H1 (cell line): Measurements from ENCODE around the gene ARHGEF40. TPM values are rescaled to one million over a fixed set of nuclear protein-coding genes. Genes with fewer than 3 reads are reported as not detected.

Experiments
- CTCF ChIA-PET: fragments of 300-600 bp; sonication (Branson Sonifier 250); formaldehyde crosslinking; loops from one replicate; lab custom pipeline; 2021; ENCODE audit not compliant: partially characterized antibody; lab: Charles Lee
- POLR2A ChIA-PET: fragments of 300-600 bp; sonication (Branson Sonifier 250); formaldehyde crosslinking; loops from one replicate; lab custom pipeline; 2021; ENCODE audit warnings: inconsistent platforms; ENCODE audit not compliant: partially characterized antibody; lab: Charles Lee
- DNase-seq, 2 experiments: peaks; one replicate each; pipeline versions ENCODE4 v3.0.0 to v3.0.0-alpha.2; 2010 to 2022; ENCODE audit warnings: low spot score in 2 of 2, low read depth in 1 of 2, mixed read lengths in 1 of 2
- FAIRE-seq: peaks from 2 replicates; lab custom pipeline; 2011; peaks lifted over from hg19 to GRCh38; lab: Jason Lieb, UNC
- H2AFZ ChIP-seq: 2 replicates; pipeline ENCODE4 v1.8.1; 2012; ENCODE audit warnings: low read length, inconsistent platforms
- H2AK5ac ChIP-seq: 2 replicates; pipeline ENCODE4 v1.6.1; 2013; ENCODE audit warnings: low read depth, low read length
- H2BK120ac ChIP-seq: replicated peaks from 2 replicates; pipeline ENCODE3; 2013; ENCODE audit warnings: low read depth, low read length, inconsistent platforms
- H2BK12ac ChIP-seq: 2 replicates; pipeline ENCODE4 v1.6.1; 2013; ENCODE audit warnings: low read depth, low read length
- H2BK15ac ChIP-seq: 2 replicates; pipeline ENCODE4 v1.6.1; 2013; ENCODE audit warnings: low read length
- H2BK20ac ChIP-seq: 2 replicates; pipeline ENCODE4 v1.6.1; 2013; ENCODE audit warnings: low read length
- H2BK5ac ChIP-seq: 2 replicates; pipeline ENCODE4 v1.6.1; 2013; ENCODE audit warnings: low read depth, low read length
- H3K14ac ChIP-seq: 2 replicates; pipeline ENCODE4 v1.6.1; 2013; ENCODE audit warnings: inconsistent platforms; ENCODE audit not compliant: insufficient read length
- H3K18ac ChIP-seq: 2 replicates; pipeline ENCODE4 v1.6.1; 2013; ENCODE audit warnings: low read length; ENCODE audit errors: extremely low read depth
- H3K23ac ChIP-seq: 2 replicates; pipeline ENCODE4 v1.6.1; 2013; ENCODE audit warnings: inconsistent platforms; ENCODE audit not compliant: insufficient read length
- H3K23me2 ChIP-seq: 2 replicates; pipeline ENCODE4 v1.6.1; 2013; ENCODE audit warnings: low read depth, low read length
- H3K27ac ChIP-seq: 2 replicates; pipeline ENCODE4 v1.6.1; 2011; ENCODE audit warnings: low read depth, low read length, inconsistent platforms
- H3K27me3 ChIP-seq, 4 experiments: replicated peaks in 1 of 4; 1 replicate in 1 of 4; 2 replicates in 3 of 4; pipeline versions ENCODE4 v1.6.1 to v1.8.1; 2011 to 2013; ENCODE audit warnings: low read length in 3 of 4, mild to moderate bottlenecking in 3 of 4, inconsistent platforms in 2 of 4, mixed read lengths in 2 of 4, moderate library complexity in 1 of 4; ENCODE audit not compliant: control insufficient read depth in 3 of 4, insufficient read depth in 3 of 4; ENCODE audit errors: extremely low read depth in 1 of 4
- H3K36me3 ChIP-seq, 4 experiments: 2 replicates each; pipeline versions ENCODE4 v1.6.1 to v1.8.1; 2011 to 2013; ENCODE audit warnings: mild to moderate bottlenecking in 4 of 4, low read length in 3 of 4, moderate library complexity in 2 of 4, control low read depth in 1 of 4, inconsistent platforms in 1 of 4; ENCODE audit not compliant: insufficient read depth in 4 of 4, control insufficient read depth in 2 of 4
- H3K4ac ChIP-seq: replicated peaks from 2 replicates; pipeline ENCODE3; 2013; ENCODE audit warnings: low read length, low read depth, mixed read lengths, inconsistent platforms; ENCODE audit not compliant: insufficient read length
- H3K4me1 ChIP-seq, 4 experiments: replicated peaks in 1 of 4; 1 replicate in 1 of 4; 2 replicates in 3 of 4; pipeline versions ENCODE4 v1.6.1 to v1.8.1; 2011 to 2013; ENCODE audit warnings: low read length in 3 of 4, inconsistent platforms in 2 of 4, mixed read lengths in 1 of 4; ENCODE audit not compliant: insufficient read depth in 4 of 4, control insufficient read depth in 3 of 4
- H3K4me2 ChIP-seq, 2 experiments: 2 replicates each; pipeline versions ENCODE4 v1.6.1 to v1.8.1; 2011 to 2013; ENCODE audit warnings: low read depth in 2 of 2, low read length in 2 of 2, control low read depth in 1 of 2, inconsistent platforms in 1 of 2, mild to moderate bottlenecking in 1 of 2; ENCODE audit not compliant: insufficient read depth in 1 of 2
- H3K4me3 ChIP-seq, 4 experiments: fragments of 200-600, 300-600 bp in 1 of 4; sonication (generic), shearing (Covaris generic), sonication (Bioruptor Twin) in 1 of 4; 2 replicates each; pipeline versions ENCODE4 v1.5.1 to v1.8.1; 2011 to 2016; ENCODE audit warnings: low read length in 4 of 4, low read depth in 3 of 4, control low read depth in 2 of 4, inconsistent platforms in 2 of 4, mild to moderate bottlenecking in 2 of 4, mixed read lengths in 1 of 4, moderate library complexity in 1 of 4; ENCODE audit not compliant: insufficient read depth in 2 of 4; ENCODE audit errors: extremely low read depth in 1 of 4
- H3K56ac ChIP-seq: replicated peaks from 2 replicates; pipeline ENCODE3; 2013; ENCODE audit warnings: low read depth, mild to moderate bottlenecking, mixed read lengths, low read length, inconsistent platforms; ENCODE audit not compliant: insufficient read length
- H3K79me1 ChIP-seq: 2 replicates; pipeline ENCODE4 v1.6.1; 2013; ENCODE audit warnings: low read depth, low read length, control low read depth
- H3K79me2 ChIP-seq, 2 experiments: 2 replicates each; pipeline versions ENCODE4 v1.6.1 to v1.8.1; 2012 to 2013; ENCODE audit warnings: low read length in 2 of 2, mild to moderate bottlenecking in 2 of 2, inconsistent platforms in 1 of 2; ENCODE audit not compliant: insufficient read depth in 2 of 2, control insufficient read depth in 1 of 2
- H3K9ac ChIP-seq, 4 experiments: replicated peaks in 1 of 4; 1 replicate in 1 of 4; 2 replicates in 3 of 4; pipeline versions ENCODE4 v1.6.1 to v1.8.1; 2011 to 2013; ENCODE audit warnings: low read depth in 3 of 4, low read length in 3 of 4, control low read depth in 2 of 4, mild to moderate bottlenecking in 2 of 4, moderate library complexity in 2 of 4, inconsistent platforms in 1 of 4; ENCODE audit errors: extremely low read depth in 1 of 4
- H3K9me3 ChIP-seq, 2 experiments: 2 replicates each; pipeline versions ENCODE4 v1.6.1 to v1.8.1; 2012 to 2013; ENCODE audit warnings: mild to moderate bottlenecking in 2 of 2, moderate library complexity in 2 of 2, control low read depth in 1 of 2, inconsistent platforms in 1 of 2, low read depth in 1 of 2, low read length in 1 of 2, mixed read lengths in 1 of 2; ENCODE audit not compliant: insufficient read depth in 2 of 2
- H4K20me1 ChIP-seq, 2 experiments: replicated peaks in 1 of 2; 2 replicates each; pipeline versions ENCODE3 to v1.8.1; 2011 to 2013; ENCODE audit warnings: inconsistent platforms in 2 of 2, low read length in 2 of 2, mild to moderate bottlenecking in 1 of 2; ENCODE audit not compliant: insufficient read depth in 2 of 2, control insufficient read depth in 1 of 2
- H4K5ac ChIP-seq: 2 replicates; pipeline ENCODE4 v1.6.1; 2013; ENCODE audit warnings: low read length, low read depth, mixed read lengths, inconsistent platforms; ENCODE audit not compliant: insufficient read length
- H4K8ac ChIP-seq: 2 replicates; pipeline ENCODE4 v1.8.0; 2013; ENCODE audit warnings: mild to moderate bottlenecking, moderate library complexity, low read length, inconsistent platforms; ENCODE audit not compliant: insufficient read depth; ENCODE audit errors: extremely low read depth
- H4K91ac ChIP-seq: replicated peaks from 2 replicates; pipeline ENCODE3; 2013; ENCODE audit warnings: low read length, mixed read lengths, inconsistent platforms; ENCODE audit not compliant: insufficient read length
- ATF3 ChIP-seq: IDR thresholded peaks from 2 replicates; pipeline ENCODE4 v1.6.1; 2011; ENCODE audit warnings: low read depth, mild to moderate bottlenecking, low read length; ENCODE audit not compliant: insufficient read depth
- BCL11A ChIP-seq, 2 experiments: IDR thresholded peaks; one replicate each; pipeline ENCODE4 v1.6.1; 2011; ENCODE audit warnings: low read depth in 2 of 2, low read length in 2 of 2, mild to moderate bottlenecking in 2 of 2
- CBX5 ChIP-seq: fragments of 300-800, 300-1000 bp; sonication (generic); IDR thresholded peaks from 2 replicates; pipeline ENCODE4 v1.7.1; 2016; ENCODE audit warnings: antibody characterized with exemption, low read length, low read depth
- CEBPB ChIP-seq: IDR thresholded peaks from 2 replicates; pipeline ENCODE4 v1.6.1; 2012; ENCODE audit warnings: low read depth, low read length
- CTBP2 ChIP-seq: IDR thresholded peaks from 2 replicates; pipeline ENCODE4 v1.7.0; 2011; ENCODE audit warnings: borderline replicate concordance, mild to moderate bottlenecking, moderate library complexity, mixed read lengths, low read length; ENCODE audit not compliant: insufficient read depth, insufficient read length
- GTF2F1 ChIP-seq: IDR thresholded peaks from 2 replicates; pipeline ENCODE4 v1.6.1; 2012; ENCODE audit warnings: low read depth, low read length, improper control_type of control experiment, borderline replicate concordance
- JUN ChIP-seq: IDR thresholded peaks from 2 replicates; pipeline ENCODE4 v1.6.1; 2011; ENCODE audit warnings: low read depth, mild to moderate bottlenecking, improper control_type of control experiment, low read length
- RBBP5 ChIP-seq: IDR thresholded peaks from 2 replicates; pipeline ENCODE4 v1.7.1; 2012; ENCODE audit warnings: low read depth, mild to moderate bottlenecking, inconsistent platforms, low read length, moderate library complexity, borderline replicate concordance
- RXRA ChIP-seq: IDR thresholded peaks from 2 replicates; pipeline ENCODE4 v1.6.1; 2011; ENCODE audit warnings: low read depth, mild to moderate bottlenecking, low read length, moderate library complexity; ENCODE audit not compliant: insufficient read depth
- SAP30 ChIP-seq: fragments of 300-600 bp; sonication (generic); IDR thresholded peaks from 2 replicates; pipeline ENCODE4 v1.7.1; 2012; ENCODE audit warnings: low read length, moderate library complexity, mild to moderate bottlenecking, inconsistent platforms; ENCODE audit not compliant: insufficient read depth, insufficient replicate concordance
- SP2 ChIP-seq: IDR thresholded peaks from 2 replicates; pipeline ENCODE4 v1.6.1; 2012; ENCODE audit warnings: mild to moderate bottlenecking, low read length, inconsistent platforms
- WGBS, 2 experiments: shearing (Covaris generic) in 1 of 2; methylation state at CpG; one replicate each; pipeline versions ENCODE4 v1.1.6 to v1.1.7; 2013 to 2015; ENCODE audit warnings: low lambda C conversion rate in 2 of 2, mixed read lengths in 2 of 2, inconsistent platforms in 1 of 2, low coverage in 1 of 2, missing lambda C conversion rate in 1 of 2; ENCODE audit not compliant: insufficient replicate concordance in 2 of 2, insufficient coverage in 1 of 2, insufficient read length in 1 of 2; ENCODE audit errors: extremely low coverage in 1 of 2, missing lambda C conversion rate in 1 of 2; 5-methylcytosine and 5-hydroxymethylcytosine counted together
- polyA plus RNA-seq, 7 experiments: library from polyadenylated mRNA; depleted of rRNA in 3 of 7; stranded (reverse) in 5 of 7; unstranded in 2 of 7; fragments of >200 nt in 5 of 7; fragments of 200-250 nt in 2 of 7; gene quantifications; 1 replicate in 5 of 7; 2 replicates in 1 of 7; 4 replicates in 1 of 7; pipeline versions ENCODE4 v1.2.1 to v1.2.3, GENCODE V29; 2011 to 2013; ENCODE audit warnings: missing spikeins in 2 of 7, mixed read lengths in 2 of 7
- total RNA-seq: library from RNA; stranded (reverse); fragmentation: NEBNext Ultra II Directional; extraction: Animal tissue kit (Norgen Biotek cat#: 25700); gene quantifications from 2 replicates; pipeline ENCODE4 v1.2.1, GENCODE V29; 2021

ARHGEF40 gene
- total and polyA plus RNA-seq, 2 of the 8 experiments (the other 6 are each of a cell fraction or from before 2014, with no cell fraction given): 53.1 to 101 TPM

- 91% methylated on average over 10 of the region's 10 CpGs; no CpG with 5 or more reads in 1 of the 2 experiments for WGBS, 2 experiments
- H2AFZ ChIP-seq: no peak overlapping the region
- no peak overlapping the region for H2AK5ac ChIP-seq
- H3K4ac ChIP-seq: no peak overlapping the region
- no peak overlapping the region for H2BK5ac ChIP-seq
- H3K23me2 ChIP-seq: no peaks in the 10 kb centered on the region
- H3K9ac ChIP-seq: no peak overlapping the region
- ChIA-PET CTCF (interaction anchor here (0.9 to 3.4 kb wide), 7 partner anchors 9 to 42 kb away, joined by 3 to 18 read pairs (median 5); no protein-coding TSS in a partner anchor), POLR2A (interaction anchor here (2.3 kb wide), 1 partner anchor 14 kb away, joined by 9 read pairs; the partner anchor contains the start of gene ARHGEF40)
- H3K36me3 ChIP-seq: no peaks in the 10 kb centered on the region
- no peak overlapping the region for H4K8ac ChIP-seq
- H2BK120ac ChIP-seq: no peak overlapping the region
- H3K79me1 ChIP-seq: no peaks in the 10 kb centered on the region
- H4K20me1 ChIP-seq: no peaks in the 10 kb centered on the region
- no peak overlapping the region for H2BK15ac ChIP-seq
- H4K5ac ChIP-seq: no peak overlapping the region
- H3K4me2 ChIP-seq: no peak overlapping the region
- H3K27me3 ChIP-seq: no peaks in the 10 kb centered on the region; a peak in 1 of 7 replicates
- H3K4me3 ChIP-seq: no peak overlapping the region
- H3K56ac ChIP-seq: no peak overlapping the region
- H3K79me2 ChIP-seq: no peaks in the 10 kb centered on the region
- H3K18ac ChIP-seq: no peak overlapping the region
- FAIRE-seq (no peak), DNase-seq (no peak)
- H2BK12ac ChIP-seq: no peak overlapping the region
- H3K23ac ChIP-seq: no peak overlapping the region
- H3K27ac ChIP-seq: no peak overlapping the region
- no peaks in the 10 kb centered on the region for H3K9me3 ChIP-seq
- no peak overlapping the region for H3K14ac ChIP-seq
- peaks cover 0 to 3% (median 0%) of the 10 kb centered on the region in 4 experiments; a peak in 2 of 7 replicates for H3K4me1 ChIP-seq
- no peak overlapping the region for H2BK20ac ChIP-seq
- H4K91ac ChIP-seq: no peak overlapping the region
- TF ChIP-seq SAP30 (no peak), RBBP5 (no peak), GTF2F1 (no peak), JUN (no peak), BCL11A (IDR thresholded peaks at IDR 0.05; ENCODE audit: low read depth in 2 of 2, low read length in 2 of 2) (no peak), ATF3 (no peak), CTBP2 (no peak), CEBPB (no peak), CBX5 (no peak), SP2 (no peak), RXRA (no peak)
Measured at GRCh38 chr14:21056520-21057163, 13.5 kb upstream of the ARHGEF40 start.
